HG03066 (cell line): Measurements from ENCODE around the gene SLC35E2B.
"Not testable (repeated sequence)": the region's sequence is repeated elsewhere in the genome, so short reads cannot be mapped to it uniquely, and the experiment has no call there.

Experiments
- ATAC-seq: cut with Tn5 transposase; IDR thresholded peaks from one replicate; pipeline ENCODE4 v1.9.1; 2021; ENCODE audit warnings: low read depth; ENCODE audit not compliant: unreplicated experiment

Gene SLC35E2B

GRCh38 chr1:1677718-1678580 lies 14.6 kb downstream of the SLC35E2B start:
- peak; percentile 61 for ATAC-seq

GRCh38 chr1:1676087-1676486 lies 16.5 kb downstream of the SLC35E2B start:
- ATAC-seq: not testable (repeated sequence)

GRCh38 chr1:1675218-1675617 lies 17.4 kb downstream of the SLC35E2B start:
- not testable (repeated sequence) for ATAC-seq

- not testable (repeated sequence) for ATAC-seq
These were observed 17.8 kb downstream of the SLC35E2B start for GRCh38 chr1:1674806-1675205.

GRCh38 chr1:1672181-1672965 lies 20.2 kb downstream of the SLC35E2B start:
- no peak for ATAC-seq

GRCh38 chr1:1671365-1672119 lies 21.1 kb downstream of the SLC35E2B start:
- no peak for ATAC-seq

- no peak for ATAC-seq
These were observed 21.7 kb downstream of the SLC35E2B start for GRCh38 chr1:1670866-1671265.

GRCh38 chr1:1669468-1670440 lies 22.8 kb downstream of the SLC35E2B start:
- ATAC-seq: no peak

GRCh38 chr1:1666526-1666925 lies 26.1 kb downstream of the SLC35E2B start:
- ATAC-seq: no peak

GRCh38 chr1:1665815-1666251 lies 26.8 kb downstream of the SLC35E2B start:
- ATAC-seq: no peak

- no peak for ATAC-seq
These were observed 27.4 kb downstream of the SLC35E2B start for GRCh38 chr1:1664941-1665814.

- ATAC-seq: not testable (repeated sequence)
These were observed 28.3 kb downstream of the SLC35E2B start for GRCh38 chr1:1664318-1664717.

GRCh38 chr1:1662830-1663560 lies 29.6 kb downstream of the SLC35E2B start:
- not testable (repeated sequence) for ATAC-seq

- ATAC-seq: not testable (repeated sequence)
These were observed 30.2 kb downstream of the SLC35E2B start for GRCh38 chr1:1662392-1662791.

GRCh38 chr1:1658583-1659549 lies 33.7 kb downstream of the SLC35E2B start, which contains the start of gene CDK11B:
Gene CDK11B (minus strand): TSS chr1:1659004. CDS start chr1:1657485, 1,519 bp downstream.
- peak; percentile 69 for ATAC-seq

- not testable (repeated sequence) for ATAC-seq
These were observed 44.3 kb downstream of the SLC35E2B start for GRCh38 chr1:1648265-1648664.
